ENCODE results near the gene ROR1. TPM values are rescaled to one million over a fixed set of nuclear protein-coding genes. Genes with fewer than 3 reads are reported as not detected.

ROR1 gene
- total RNA-seq, 1 donor from 2014 or later: 30.3 TPM

DNA sequence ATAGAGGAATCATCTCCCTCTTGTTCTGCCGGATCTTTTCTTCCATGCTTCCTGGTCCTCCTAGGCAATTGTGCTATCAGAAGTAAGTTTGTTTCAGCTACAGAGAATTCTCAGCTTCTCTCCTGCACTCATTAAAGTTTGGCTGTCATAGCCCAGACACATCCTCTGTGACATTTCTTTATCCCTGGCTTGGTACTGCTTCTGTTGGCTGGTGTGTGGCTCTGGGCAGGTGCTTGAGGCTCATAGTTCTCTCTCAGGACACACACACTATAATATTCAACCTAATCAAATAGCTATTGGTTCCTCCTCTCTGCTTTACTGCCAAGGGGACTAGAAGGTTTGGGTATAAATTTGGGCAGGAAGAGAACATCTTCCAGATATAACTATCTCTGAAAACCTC lies 172.1 kb downstream of the ROR1 start:
- H3K4me3 ChIP-seq: no peak overlapping the region
- H3K4me1 ChIP-seq: peaks cover 39% of the 10 kb centered on the region
- H3K9ac ChIP-seq: no peak overlapping the region
- no peak for TF ChIP-seq EZH2phosphoT487 (IDR thresholded peaks at IDR 0.05)
- no peak for TF ChIP-seq EZH2 (IDR thresholded peaks at IDR 0.05)
- no peaks in the 10 kb centered on the region for H3K27me3 Mint-ChIP-seq (ENCODE audit: insufficient read depth, low read depth)
- DNase-seq (ENCODE audit: low spot score): no peak
- peaks cover 41% of the 10 kb centered on the region for H4K20me1 ChIP-seq (ENCODE audit: low read depth)
- H3F3A ChIP-seq (ENCODE audit: low read depth): peaks cover 4% of the 10 kb centered on the region
- H3K36me3 ChIP-seq: no peaks in the 10 kb centered on the region
- no peak overlapping the region for H3K27ac Mint-ChIP-seq
- H3K27me3 ChIP-seq: no peaks in the 10 kb centered on the region
- H3K4me1 Mint-ChIP-seq: peaks cover 36% of the 10 kb centered on the region
- H3K4me3 Mint-ChIP-seq: no peak overlapping the region
- H3K9me3 Mint-ChIP-seq: no peaks in the 10 kb centered on the region
- no peak overlapping the region for H3K4me2 ChIP-seq
- H3K9me3 ChIP-seq (ENCODE audit: low read depth): no peaks in the 10 kb centered on the region
- no peak overlapping the region for H2AFZ ChIP-seq (replicated peaks)
- H3K79me2 ChIP-seq (ENCODE audit: low read depth): peaks cover 84% of the 10 kb centered on the region
- no peaks in the 10 kb centered on the region for H3K36me3 Mint-ChIP-seq
- H3K27ac ChIP-seq: no peak overlapping the region

DNA sequence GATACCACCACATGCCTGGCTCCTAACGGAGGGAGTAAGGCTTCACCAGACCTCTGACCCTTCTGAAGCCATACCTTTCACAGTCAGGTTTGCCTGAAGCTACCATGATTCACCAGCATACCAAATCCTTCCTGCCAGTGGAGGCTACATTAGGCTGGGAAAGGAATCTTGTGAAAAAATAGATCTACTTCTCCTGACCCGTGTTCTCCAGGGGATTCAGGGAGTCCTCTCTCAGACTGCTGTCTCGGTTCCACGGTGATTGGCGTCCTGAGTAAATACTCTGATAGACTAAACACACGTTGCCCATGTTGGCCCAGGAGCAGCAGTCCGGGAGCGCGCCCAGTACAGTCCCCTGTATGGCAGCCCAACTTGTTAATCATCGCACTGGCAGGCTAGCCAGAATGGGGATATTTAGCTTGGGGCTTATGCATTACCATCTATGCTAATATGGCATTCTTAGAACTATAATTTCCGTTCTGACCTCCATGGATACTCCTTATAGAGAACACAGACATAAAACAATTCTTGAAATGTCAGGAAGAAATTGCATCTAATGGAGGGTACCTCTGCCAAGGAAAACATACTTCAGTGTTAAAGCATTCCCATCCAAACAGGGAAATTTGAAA lies 173.2 kb downstream of the ROR1 start:
- Histone ChIP-seq H3K27me3 (no peaks in the 10 kb centered on the region), H3K4me3 (no peak overlapping the region), H3K4me1 (peaks cover 44% of the 10 kb centered on the region), H2AFZ (replicated peaks) (no peak overlapping the region), H3K79me2 (ENCODE audit: low read depth) (peaks cover 85% of the 10 kb centered on the region), H4K20me1 (ENCODE audit: low read depth) (peaks cover 41% of the 10 kb centered on the region), H3K9ac (no peak overlapping the region), H3K27ac (no peak overlapping the region), H3K9me3 (ENCODE audit: low read depth) (no peaks in the 10 kb centered on the region), H3K4me2 (no peak overlapping the region), H3F3A (ENCODE audit: low read depth) (peaks cover 4% of the 10 kb centered on the region), H3K36me3 (no peaks in the 10 kb centered on the region)
- DNase-seq (ENCODE audit: low spot score): no peak
- no peak for TF ChIP-seq EZH2phosphoT487 (IDR thresholded peaks at IDR 0.05)
- TF ChIP-seq, protein P1, sequence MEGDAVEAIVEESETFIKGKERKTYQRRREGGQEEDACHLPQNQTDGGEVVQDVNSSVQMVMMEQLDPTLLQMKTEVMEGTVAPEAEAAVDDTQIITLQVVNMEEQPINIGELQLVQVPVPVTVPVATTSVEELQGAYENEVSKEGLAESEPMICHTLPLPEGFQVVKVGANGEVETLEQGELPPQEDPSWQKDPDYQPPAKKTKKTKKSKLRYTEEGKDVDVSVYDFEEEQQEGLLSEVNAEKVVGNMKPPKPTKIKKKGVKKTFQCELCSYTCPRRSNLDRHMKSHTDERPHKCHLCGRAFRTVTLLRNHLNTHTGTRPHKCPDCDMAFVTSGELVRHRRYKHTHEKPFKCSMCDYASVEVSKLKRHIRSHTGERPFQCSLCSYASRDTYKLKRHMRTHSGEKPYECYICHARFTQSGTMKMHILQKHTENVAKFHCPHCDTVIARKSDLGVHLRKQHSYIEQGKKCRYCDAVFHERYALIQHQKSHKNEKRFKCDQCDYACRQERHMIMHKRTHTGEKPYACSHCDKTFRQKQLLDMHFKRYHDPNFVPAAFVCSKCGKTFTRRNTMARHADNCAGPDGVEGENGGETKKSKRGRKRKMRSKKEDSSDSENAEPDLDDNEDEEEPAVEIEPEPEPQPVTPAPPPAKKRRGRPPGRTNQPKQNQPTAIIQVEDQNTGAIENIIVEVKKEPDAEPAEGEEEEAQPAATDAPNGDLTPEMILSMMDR (IDR thresholded peaks at IDR 0.05): no peak
- Mint-ChIP-seq H3K27ac (no peak overlapping the region), H3K4me3 (no peak overlapping the region), H3K9me3 (peaks cover 2% of the 10 kb centered on the region), H3K27me3 (ENCODE audit: insufficient read depth, low read depth) (no peaks in the 10 kb centered on the region), H3K36me3 (no peaks in the 10 kb centered on the region), H3K4me1 (peaks cover 44% of the 10 kb centered on the region)

DNA sequence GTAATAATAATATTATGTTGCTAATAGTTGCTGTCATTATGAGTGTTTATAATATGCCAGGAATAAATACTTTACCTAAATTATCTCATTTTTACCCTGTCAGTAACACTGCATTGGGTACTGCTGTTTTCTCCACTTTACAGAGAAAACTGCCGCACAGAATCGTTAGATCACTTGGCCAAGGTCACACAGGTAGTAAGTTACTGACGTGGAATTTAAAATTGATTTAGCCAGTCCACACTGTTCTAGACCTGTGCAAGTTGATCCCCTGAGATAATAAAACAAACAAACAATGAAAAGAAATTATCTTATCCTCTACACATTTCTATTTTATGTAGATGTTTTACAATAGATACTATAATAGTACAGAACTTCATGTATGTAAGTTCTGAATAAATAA lies 174.1 kb downstream of the ROR1 start:
- peaks cover 41% of the 10 kb centered on the region for H4K20me1 ChIP-seq (ENCODE audit: low read depth)

DNA sequence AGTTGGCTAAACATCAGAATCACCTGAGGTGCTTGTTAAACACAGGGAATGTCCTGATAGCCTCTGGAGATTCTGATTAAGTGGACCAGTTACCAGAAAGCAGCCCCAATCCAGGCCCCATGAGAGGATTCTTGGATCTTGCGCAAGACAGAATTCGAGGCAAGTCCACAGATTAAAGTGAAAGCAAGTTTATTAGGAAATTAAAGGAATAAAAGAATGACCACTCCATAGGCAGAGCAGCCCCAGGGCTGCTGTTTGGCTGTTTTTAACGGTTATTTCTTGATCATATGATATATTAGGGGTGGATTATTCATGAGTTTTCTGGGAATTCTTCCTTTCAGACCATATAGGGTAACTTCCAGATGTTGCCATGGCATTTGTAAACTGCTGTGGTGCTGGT lies 176.2 kb downstream of the ROR1 start:
- Mint-ChIP-seq H3K27ac (no peak overlapping the region), H3K9me3 (peaks cover 15% of the 10 kb centered on the region), H3K36me3 (peaks cover 4% of the 10 kb centered on the region), H3K27me3 (ENCODE audit: insufficient read depth, low read depth) (no peaks in the 10 kb centered on the region), H3K4me3 (no peak overlapping the region), H3K4me1 (peaks cover 33% of the 10 kb centered on the region)
- Histone ChIP-seq H3K4me2 (no peak overlapping the region), H2AFZ (replicated peaks) (no peak overlapping the region), H3K9me3 (ENCODE audit: low read depth) (no peaks in the 10 kb centered on the region), H3K4me1 (peaks cover 31% of the 10 kb centered on the region), H3K9ac (no peak overlapping the region), H3K27me3 (no peaks in the 10 kb centered on the region), H3F3A (ENCODE audit: low read depth) (peaks cover 4% of the 10 kb centered on the region), H4K20me1 (ENCODE audit: low read depth) (peaks cover 34% of the 10 kb centered on the region), H3K79me2 (ENCODE audit: low read depth) (peaks cover 85% of the 10 kb centered on the region), H3K36me3 (no peaks in the 10 kb centered on the region), H3K4me3 (no peak overlapping the region), H3K27ac (no peak overlapping the region)
- no peak for DNase-seq (ENCODE audit: low spot score)
- TF ChIP-seq EZH2 (IDR thresholded peaks at IDR 0.05) (no peak), EZH2phosphoT487 (IDR thresholded peaks at IDR 0.05) (no peak)
- TF ChIP-seq, protein P1 (IDR thresholded peaks at IDR 0.05): no peak

More for the DNA sequence above, 174.1 kb downstream of the ROR1 start:
- no peak overlapping the region for H3K9ac ChIP-seq
- peak overlapping the region; percentile 70 for H3K4me2 ChIP-seq
- no peak overlapping the region for H3K27ac ChIP-seq
- Mint-ChIP-seq H3K4me1 (peaks cover 45% of the 10 kb centered on the region), H3K9me3 (peaks cover 8% of the 10 kb centered on the region), H3K36me3 (no peaks in the 10 kb centered on the region), H3K4me3 (no peak overlapping the region), H3K27me3 (ENCODE audit: insufficient read depth, low read depth) (no peaks in the 10 kb centered on the region), H3K27ac (no peak overlapping the region)
- DNase-seq (ENCODE audit: low spot score): no peak
- no peaks in the 10 kb centered on the region for H3K36me3 ChIP-seq
- no peak overlapping the region for H2AFZ ChIP-seq (replicated peaks)
- no peak for TF ChIP-seq EZH2 (IDR thresholded peaks at IDR 0.05)
- TF ChIP-seq EZH2phosphoT487 (IDR thresholded peaks at IDR 0.05): no peak
- TF ChIP-seq, protein P1 (IDR thresholded peaks at IDR 0.05): no peak
- H3K27me3 ChIP-seq: no peaks in the 10 kb centered on the region
- peaks cover 4% of the 10 kb centered on the region for H3F3A ChIP-seq (ENCODE audit: low read depth)
- no peak overlapping the region for H3K4me3 ChIP-seq
- peaks cover 87% of the 10 kb centered on the region for H3K79me2 ChIP-seq (ENCODE audit: low read depth)
- no peaks in the 10 kb centered on the region for H3K9me3 ChIP-seq (ENCODE audit: low read depth)
- H3K4me1 ChIP-seq: peaks cover 44% of the 10 kb centered on the region

All from neural progenitor cell (in vitro differentiated cells).